A549 (cell line): ENCODE results near the gene CTNNAL1.

Experiments used
- BCL3 ChIP-seq: fragments of >200 bp; sonication (Bioruptor Twin); formaldehyde crosslinking; IDR thresholded peaks from 3 replicates; pipeline ENCODE4 v1.6.1; 2016
- EHMT2 ChIP-seq: fragments of 200-600 bp; sonication (generic); IDR thresholded peaks from 2 replicates; pipeline ENCODE4 v1.6.1; 2016; ENCODE audit warnings: antibody characterized with exemption, low read depth, mild to moderate bottlenecking, moderate library complexity
- EP300 ChIP-seq, 2 experiments: fragments of >200 bp; sonication (Bioruptor Twin); formaldehyde crosslinking; IDR thresholded peaks; 2 replicates in 1 of 2; 3 replicates in 1 of 2; pipeline ENCODE4 v1.6.1; 2016 to 2017
- HEYL ChIP-seq: fragments of 250-450 bp; sonication (Bioruptor Pico); IDR thresholded peaks from 2 replicates; pipeline ENCODE4 v1.8.0; 2021; ENCODE audit warnings: mild to moderate bottlenecking, moderate library complexity
- KDM5A ChIP-seq: fragments of 200-600 bp; sonication (generic); IDR thresholded peaks from 2 replicates; pipeline ENCODE4 v1.6.1; 2016; ENCODE audit warnings: antibody characterized with exemption, mild to moderate bottlenecking
- MAZ ChIP-seq: fragments of 150-350 bp; IDR thresholded peaks from 2 replicates; pipeline ENCODE4 v1.6.1; 2014; ENCODE audit warnings: antibody characterized with exemption, low read depth, low read length, borderline replicate concordance
- POLR2A ChIP-seq: IDR thresholded peaks from 2 replicates; pipeline ENCODE4 v1.6.1; 2012; ENCODE audit warnings: mild to moderate bottlenecking, low read length
- POLR2AphosphoS2 ChIP-seq: conservative IDR thresholded peaks from 2 replicates; pipeline ENCODE4 v1.6.1; 2012; ENCODE audit warnings: low read length, improper control_type of control experiment, inconsistent platforms
- RCOR1 ChIP-seq: fragments of 150-350 bp; IDR thresholded peaks from 2 replicates; pipeline ENCODE4 v1.6.1; 2014; ENCODE audit warnings: antibody characterized with exemption, low read length, low read depth
- SMC3 ChIP-seq: fragments of >200 bp; sonication (Bioruptor Twin); formaldehyde crosslinking; IDR thresholded peaks from 3 replicates; pipeline ENCODE4 v1.6.1; 2018; ENCODE audit warnings: inconsistent platforms
- TF ChIP-seq, protein P1 (sequence below): fragments of >200 bp; sonication (Bioruptor Twin); formaldehyde crosslinking; IDR thresholded peaks from 3 replicates; pipeline ENCODE4 v1.5.1; 2016

DNA sequence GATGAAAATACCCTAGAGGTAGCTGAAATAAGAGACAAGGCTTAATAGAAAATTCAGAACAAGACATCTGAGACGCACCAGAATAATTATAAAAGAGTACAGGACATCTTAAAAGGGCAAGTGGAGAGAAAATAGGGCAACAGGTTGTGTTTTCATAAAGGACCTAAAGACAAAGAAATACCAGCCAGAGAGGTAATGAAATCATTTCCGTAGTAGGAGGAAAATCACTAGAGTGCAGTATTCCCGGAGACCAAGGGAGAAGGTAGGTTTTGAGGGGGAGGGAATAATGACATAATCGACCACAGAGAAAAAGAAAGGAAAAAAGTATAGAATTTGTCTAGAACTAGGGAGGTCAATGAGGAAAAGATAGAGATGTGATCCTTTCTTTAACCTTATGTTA is 26.2 kb upstream of the CTNNAL1 start:
- TF ChIP-seq, protein P1, sequence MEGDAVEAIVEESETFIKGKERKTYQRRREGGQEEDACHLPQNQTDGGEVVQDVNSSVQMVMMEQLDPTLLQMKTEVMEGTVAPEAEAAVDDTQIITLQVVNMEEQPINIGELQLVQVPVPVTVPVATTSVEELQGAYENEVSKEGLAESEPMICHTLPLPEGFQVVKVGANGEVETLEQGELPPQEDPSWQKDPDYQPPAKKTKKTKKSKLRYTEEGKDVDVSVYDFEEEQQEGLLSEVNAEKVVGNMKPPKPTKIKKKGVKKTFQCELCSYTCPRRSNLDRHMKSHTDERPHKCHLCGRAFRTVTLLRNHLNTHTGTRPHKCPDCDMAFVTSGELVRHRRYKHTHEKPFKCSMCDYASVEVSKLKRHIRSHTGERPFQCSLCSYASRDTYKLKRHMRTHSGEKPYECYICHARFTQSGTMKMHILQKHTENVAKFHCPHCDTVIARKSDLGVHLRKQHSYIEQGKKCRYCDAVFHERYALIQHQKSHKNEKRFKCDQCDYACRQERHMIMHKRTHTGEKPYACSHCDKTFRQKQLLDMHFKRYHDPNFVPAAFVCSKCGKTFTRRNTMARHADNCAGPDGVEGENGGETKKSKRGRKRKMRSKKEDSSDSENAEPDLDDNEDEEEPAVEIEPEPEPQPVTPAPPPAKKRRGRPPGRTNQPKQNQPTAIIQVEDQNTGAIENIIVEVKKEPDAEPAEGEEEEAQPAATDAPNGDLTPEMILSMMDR: no peak
- TF ChIP-seq POLR2AphosphoS2: no peak
- TF ChIP-seq EP300 (IDR thresholded peaks at IDR 0.05): no peak
- TF ChIP-seq POLR2A: no peak
- no peak for TF ChIP-seq SMC3
- TF ChIP-seq EHMT2: no peak
- no peak for TF ChIP-seq HEYL (CRISPR knock-in tag)
- TF ChIP-seq RCOR1: no peak
- TF ChIP-seq MAZ: no peak
- no peak for TF ChIP-seq BCL3
- no peak for TF ChIP-seq KDM5A
